NCI-H187 (cell line): Measurements from ENCODE around the gene KCNQ5.

ENCODE experiments used
- DNase-seq, 2 experiments: peaks; one replicate each; lab custom pipeline; 2025; lab: John Stamatoyannopoulos, UW

Gene KCNQ5

DNA sequence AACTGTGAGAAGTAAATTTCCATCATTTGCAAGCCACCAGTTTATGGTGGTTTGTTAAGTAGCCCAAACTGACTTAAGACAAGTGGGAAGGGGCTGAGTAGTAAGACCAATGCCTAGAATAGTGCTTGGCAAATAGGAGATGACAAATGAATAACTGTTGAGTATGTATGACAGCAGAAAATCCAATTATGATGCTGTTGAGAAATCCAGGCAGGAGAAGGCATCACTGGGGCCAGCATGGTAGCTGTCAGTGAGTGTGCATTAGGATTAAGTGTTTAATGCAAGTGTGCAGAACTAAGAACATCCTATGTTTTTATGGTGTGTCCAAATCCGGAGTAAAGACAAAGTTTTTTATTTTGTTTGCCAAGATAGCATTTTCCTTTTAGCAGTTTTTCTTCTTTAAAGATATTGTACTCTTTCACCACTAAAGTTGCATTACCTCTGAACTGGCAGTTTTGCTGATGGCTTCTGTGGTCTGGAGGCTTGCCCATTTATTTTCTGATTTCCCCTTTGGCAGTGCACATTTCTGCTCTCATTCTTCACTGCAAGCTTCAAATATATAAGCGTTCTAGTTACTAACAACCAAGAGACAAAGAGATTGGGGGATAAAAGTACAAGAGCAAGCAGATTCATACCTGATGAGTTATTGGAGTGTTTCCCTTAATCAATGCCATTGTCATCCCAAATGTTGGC lies 289.7 kb downstream of the KCNQ5 start:
- DNase-seq = no peak

DNA sequence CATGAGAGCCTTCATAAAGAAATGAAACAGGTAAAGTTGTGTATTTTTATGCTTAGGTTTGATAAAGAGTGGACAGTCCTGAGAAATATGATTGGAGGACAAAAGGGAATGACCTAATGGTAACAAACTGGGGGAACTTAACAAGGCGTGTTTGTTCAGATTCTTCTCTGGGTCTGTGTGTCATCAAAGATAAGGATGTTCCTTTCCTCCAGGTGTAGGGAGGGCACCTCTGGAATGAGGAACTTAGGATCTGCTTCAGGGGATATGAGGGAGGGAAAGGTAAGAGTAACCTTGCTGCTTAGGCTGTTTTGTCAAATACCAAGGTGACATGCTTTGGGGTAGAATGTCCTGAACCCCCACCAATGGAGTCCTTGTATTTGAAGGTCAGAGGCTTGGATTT lies 291.9 kb downstream of the KCNQ5 start:
- DNase-seq = no peak

DNA sequence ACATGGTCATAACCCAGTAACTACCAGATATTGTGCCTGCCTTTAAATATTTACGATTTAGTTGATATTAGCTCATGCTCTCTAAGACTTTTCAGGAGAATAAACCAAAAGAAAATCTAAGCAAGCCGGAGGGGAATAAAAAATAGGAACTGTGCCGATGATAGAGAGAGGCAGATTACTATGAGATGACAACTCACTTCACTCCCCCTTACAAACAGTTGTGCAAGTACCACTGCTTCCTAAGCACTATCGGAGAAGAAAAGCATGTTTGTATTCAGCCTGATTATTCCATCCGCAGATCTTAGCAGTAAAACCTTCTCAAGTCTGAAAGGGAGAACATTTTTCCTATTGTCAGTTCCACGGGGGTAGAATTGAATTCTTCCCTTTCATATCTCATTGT lies 294.4 kb downstream of the KCNQ5 start:
- no peak for DNase-seq

DNA sequence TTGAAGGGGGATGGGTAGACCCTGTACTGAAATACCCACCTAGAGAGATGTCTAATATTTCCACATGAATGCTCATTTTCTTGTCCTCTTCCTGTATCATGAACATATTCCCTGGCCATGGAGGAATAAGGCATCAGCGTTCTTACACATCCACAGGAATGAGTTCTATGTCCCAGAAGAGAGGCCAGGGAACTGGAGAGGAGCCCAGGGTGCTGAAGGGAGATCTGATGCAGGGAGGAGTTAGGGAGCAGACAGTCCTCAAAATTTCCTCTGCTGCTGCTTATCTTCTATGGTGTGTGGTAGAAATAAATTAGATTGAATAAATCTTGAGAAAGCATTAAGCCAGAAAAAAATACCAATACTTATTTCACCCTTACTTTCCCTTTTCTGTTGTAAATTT lies 295.0 kb downstream of the KCNQ5 start:
- no peak for DNase-seq

DNA sequence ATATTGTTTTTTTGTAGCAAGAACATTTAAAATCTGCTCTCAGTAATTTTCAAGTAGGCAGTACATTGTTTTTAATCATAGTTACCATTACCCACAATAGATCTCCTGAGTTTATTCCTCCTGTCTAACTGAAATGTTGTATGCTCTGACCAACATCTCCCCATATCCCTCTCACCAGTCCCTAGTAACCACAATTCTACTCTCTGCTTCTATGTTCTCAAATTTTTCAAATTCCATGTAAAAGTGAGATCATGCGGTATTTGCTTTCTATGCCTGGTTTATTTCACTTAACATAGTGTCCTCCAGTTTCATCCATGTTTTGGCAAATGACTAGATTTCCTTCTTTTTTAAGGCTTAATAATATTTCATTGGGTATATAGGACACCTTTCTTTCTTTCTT lies 300.5 kb downstream of the KCNQ5 start:
- DNase-seq = no peak

DNA sequence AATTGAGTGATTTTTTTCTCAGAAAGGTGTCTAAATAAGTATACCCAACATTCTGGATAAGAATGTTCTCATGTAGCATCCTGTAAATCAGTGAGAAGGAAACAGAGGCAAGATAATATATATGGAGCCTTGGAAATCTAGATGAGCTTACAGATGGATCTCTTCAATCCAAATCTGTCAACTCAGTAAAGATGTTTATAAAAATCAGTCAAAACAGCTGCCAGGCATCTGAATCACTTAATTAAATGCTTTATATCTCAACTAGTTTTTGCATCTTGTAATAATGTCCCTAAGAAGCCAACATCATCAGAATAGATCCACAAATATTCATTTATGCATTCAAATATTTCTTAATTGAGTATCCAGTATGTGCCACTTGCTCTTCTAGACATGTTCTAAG lies 303.3 kb downstream of the KCNQ5 start:
- DNase-seq = no peak

DNA sequence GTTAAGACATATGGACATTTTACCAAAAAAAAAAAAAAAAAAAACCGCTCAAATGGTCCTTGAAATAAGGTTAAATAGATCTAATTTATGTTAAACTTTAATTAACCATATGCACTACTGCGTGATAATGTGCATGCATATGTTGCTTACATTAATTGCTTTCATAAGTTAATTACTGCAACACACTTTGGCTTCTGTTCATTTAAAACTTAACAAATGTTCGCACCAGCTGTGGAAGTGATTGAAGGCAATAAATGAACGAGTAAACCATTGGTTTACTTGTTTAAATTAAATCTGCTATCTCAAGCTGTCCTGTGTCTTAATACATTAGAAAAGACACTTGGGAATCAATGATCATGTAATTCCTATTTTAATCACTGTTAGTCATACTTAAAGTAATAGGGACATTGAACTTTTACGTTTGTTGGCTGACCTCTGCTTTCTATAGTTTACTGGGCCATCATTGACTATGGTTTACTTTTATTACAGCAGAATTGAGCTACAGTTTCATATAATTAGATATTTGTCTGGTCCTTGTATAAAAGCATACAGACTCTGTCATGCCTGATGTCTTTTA lies 308.8 kb downstream of the KCNQ5 start:
- DNase-seq = no peak

DNA sequence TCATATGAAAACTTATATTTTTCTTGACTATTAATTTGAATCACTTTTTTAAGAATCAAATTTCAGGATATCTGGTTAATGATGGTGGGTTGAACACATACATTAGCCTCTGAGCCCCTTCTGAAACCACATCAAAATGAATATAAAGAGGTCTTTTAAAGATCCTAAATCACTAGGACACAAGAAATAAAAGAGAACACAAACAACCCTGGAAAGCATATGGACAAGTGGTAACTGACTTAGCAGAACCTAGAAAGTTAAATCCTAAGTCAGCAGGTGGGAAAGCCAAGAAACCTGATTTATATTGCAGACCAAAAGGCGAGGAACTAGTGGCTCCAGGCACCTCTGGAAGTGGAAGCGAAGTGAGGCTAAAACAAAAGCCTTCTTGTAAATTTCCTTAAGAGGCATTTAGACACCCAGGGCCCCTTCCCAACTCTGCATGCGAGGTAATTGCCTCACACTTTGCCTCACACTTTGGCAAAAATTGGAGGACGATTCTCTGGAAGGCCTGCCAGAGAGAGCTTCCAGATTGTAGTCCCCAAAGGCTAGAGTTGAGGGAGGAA lies 309.5 kb downstream of the KCNQ5 start:
- DNase-seq = no peak

DNA sequence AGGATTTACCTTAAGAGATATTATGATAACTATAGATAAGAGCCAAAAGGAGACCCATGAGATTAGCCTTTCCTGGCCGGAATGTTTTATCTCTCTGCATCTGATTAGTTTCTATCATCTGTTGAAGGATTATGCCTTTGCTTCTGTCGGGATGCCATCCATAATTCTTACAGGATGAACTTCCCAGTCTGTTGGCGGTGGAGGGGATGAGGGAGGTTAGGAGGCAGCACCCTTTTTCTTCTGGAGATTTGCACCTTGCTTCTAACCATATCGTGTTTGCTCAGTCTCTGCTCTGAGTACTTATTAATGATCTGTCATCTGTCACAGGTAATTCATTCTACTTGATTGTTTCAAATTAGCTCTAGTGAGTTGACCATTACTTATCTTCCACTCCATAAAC lies 311.4 kb downstream of the KCNQ5 start:
- no peak for DNase-seq

DNA sequence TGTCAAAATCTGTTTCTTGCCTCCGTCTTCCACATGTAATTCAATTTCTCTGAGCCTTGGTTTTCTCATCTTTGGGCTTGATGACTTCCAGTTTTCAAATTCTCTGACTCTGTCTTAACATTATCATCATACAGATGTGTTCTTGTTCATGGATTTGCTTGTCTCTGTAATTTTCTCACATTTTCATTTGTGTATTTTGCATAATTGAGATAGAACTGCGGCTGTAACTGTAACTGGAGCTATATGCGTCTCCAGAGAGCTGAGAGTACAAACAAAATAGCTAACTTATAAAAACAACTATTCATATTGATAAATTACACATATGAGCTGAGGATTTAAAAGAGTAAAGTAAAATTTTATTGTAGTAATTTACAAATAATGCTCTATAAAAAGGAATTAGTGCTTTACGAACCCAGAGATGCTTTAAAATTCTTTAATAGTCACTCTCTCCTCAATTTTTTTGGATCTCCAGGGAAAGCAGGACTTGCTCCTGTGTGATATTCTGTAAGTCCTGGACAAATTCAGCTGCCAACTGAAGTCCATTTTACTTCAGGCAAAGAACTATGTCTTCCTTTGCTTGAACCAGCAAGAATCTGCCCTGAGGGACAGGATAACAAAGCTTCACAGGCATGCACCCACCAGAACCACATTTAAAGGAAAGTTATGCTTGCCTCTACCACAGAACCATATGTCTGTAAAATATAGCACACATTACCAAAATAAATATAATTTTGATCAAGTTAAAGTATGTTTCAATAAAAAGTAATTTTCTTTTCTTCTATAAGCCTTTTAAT lies 315.1 kb downstream of the KCNQ5 start:
- no peak for DNase-seq

DNA sequence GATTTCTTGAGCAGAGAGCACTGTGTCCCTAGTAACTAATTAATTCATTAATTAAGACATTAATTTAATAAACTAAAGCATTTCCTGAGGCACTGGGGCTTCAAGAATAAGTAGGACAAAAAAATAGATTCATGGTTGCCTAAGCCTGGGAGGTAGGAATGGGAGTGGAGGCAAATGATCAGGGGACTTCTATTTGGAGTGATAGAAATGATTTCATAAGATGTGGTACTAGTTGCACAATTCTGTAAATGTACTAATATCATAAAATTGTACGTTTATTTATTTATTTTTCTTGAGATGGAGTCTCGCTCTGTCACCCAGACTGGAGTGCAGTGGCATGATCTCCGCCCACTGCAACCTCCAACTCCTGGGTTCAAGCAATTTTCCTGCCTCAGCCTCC lies 316.2 kb downstream of the KCNQ5 start:
- DNase-seq = no peak

DNA sequence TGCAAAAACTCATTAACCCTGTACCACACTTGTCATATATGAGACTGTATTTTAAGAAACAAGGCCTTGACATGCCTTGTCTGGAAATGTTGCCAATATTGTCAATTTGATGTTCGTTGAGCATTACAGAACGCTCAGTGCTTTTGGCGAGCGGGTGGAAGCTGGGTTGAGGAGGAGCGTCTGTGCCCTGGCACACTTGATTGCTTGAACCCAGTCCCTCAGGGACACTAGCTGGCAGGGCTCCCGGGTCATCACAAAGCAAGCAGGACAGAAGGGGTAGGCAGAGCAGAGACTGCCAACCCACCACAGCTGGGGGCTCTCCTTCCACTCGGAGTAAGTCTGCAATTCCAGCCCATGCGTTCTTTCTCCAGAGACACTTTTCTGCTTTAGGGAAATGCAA lies 317.1 kb downstream of the KCNQ5 start:
- no peak for DNase-seq

DNA sequence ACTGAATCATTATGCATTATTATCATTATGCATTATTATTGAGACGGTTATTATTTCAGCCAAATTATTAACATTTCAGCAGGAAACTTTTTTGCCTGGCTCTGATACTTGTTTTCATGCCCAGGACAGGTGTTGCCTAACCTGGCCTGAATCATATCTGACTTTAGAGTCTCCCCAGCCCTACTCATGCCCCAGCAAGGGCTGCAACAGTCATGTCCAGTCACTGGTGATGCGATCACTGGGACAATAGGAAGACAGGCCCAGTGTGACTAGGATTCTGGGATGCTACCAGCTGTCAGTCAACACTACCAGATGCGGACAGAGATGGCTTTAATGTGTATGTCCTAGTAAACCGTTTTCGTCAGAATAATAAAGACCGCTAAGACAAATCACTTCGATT lies 318.4 kb downstream of the KCNQ5 start:
- no peak for DNase-seq

DNA sequence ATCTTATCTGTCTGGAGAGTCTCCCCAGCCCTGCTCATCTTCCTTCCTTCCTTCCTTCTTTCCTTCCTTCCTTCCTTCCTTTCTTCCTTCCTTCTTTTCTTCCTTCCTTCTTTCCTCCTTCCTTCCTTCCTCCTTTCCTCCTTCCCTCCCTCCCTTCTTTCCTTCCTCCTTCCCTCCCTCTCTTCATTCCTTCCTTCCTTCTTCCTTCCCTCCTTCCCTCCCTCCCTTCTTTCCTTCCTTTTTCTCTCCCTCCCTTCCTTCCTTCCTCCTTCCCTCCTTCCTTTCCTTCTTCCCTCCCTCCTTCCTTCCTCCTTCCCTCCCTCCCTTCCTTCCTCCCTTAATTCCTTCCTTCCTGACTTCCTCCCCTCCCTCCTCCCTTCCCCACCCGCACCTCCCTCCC lies 319.4 kb downstream of the KCNQ5 start:
- no peak for DNase-seq

DNA sequence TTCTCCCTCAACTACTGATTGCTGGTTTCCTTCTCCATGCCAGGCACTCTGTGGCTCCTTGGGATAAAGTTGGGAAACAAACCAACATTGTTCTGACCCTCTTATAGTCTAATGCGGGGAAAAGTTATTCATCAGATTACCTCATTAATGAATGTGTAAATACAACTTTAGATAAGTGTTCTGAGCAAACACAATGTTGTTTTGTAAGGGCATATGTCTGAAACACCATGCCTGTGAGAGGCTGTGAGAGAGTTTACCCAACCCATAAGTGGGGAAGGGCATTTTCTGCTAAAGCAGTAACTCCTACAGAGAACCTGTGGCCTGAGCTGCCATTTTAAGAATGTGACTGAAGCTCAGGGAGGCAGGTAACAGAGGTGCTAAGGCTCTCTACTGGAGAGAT lies 319.9 kb downstream of the KCNQ5 start:
- DNase-seq = no peak

DNA sequence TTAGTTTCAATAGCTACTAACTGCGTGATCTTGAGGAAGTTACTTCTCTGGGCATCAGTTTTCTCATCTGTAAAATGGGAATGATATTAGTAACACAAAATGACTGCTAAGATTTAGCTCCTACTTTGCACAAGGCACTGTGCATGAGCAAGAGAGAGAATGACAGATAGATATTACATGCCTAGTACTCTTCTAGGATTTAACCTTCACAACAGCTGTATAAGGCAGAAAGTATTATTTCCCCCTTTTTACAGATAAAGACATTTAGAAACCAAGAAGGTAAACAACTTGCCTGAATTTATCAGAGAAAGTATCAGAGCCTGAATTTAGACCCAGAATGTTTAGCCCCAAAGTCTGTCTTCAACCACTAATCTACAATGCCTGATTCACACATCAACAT lies 321.8 kb downstream of the KCNQ5 start:
- DNase-seq = no peak

DNA sequence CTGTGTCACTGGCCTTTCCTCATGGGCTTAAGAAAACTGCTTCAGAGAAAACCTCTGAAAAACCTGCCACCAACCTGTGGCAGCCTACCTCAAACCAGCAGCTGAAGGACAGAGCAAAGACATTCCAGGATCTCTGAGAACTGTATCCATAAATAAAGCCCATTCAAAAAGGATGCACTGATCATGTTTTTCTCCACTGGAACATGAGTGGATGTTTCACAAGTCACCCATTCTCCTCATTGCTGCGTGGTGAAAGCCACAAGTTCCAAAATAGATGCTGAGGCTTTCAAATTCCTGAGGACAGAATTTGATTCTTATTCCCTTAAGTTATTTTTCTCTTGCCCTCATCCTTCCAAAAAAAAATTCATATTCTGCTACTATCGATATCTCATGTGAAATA lies 322.8 kb downstream of the KCNQ5 start:
- no peak for DNase-seq

DNA sequence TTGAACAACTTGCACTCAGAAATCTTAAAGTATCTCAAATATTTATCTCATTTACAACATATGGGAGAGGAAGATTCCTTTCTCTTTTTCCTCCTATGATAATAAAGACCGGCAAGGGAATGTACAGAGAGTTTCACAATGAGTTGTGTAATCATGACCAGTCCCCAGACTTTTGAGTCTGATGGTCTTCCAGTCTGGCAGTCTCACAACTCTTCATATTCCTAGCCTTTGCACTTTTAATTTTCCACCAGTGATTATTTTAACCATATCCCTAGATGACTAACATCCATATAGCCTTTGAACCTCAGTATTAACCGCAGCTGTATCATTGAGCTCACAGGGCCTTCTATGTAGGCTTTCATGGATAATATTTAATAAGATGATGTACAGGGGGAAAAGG lies 324.9 kb downstream of the KCNQ5 start:
- no peak for DNase-seq

DNA sequence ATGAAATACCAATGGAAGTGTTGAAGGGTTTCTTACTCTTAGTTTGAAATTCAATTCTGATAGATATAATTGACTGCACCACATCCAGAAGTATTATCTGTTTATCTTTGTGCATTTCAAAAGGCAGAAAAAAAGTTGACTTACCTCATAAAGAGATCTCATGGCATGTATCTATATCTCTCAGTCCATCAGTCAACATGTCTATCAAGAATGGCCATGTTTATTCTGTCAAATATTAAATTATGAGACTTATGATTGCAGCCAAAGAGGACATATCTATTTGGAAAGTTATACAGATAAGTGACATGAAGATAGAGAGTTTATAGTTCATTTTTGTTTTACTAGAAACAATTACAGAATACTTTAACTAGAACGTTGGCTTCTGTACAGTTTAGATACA lies 325.7 kb downstream of the KCNQ5 start:
- no peak for DNase-seq

DNA sequence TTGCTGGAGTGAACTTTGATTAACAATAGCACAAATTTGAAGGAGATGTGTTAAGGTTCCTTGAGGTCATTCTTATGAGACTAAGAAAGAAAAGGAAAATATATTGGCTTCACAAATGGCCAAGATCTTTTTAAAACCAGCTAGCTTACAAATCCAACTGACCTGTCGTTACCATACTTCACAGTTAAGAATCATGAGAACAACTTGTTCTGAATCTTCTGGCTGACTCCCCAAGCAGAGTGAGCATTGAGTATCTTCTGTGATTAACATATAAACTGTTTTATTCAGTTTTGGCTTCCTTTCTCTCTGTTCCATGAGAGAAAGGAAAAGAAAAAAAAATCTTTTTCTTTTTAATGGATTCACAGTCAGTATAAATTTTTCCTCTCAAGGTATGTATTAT lies 326.3 kb downstream of the KCNQ5 start:
- no peak for DNase-seq

DNA sequence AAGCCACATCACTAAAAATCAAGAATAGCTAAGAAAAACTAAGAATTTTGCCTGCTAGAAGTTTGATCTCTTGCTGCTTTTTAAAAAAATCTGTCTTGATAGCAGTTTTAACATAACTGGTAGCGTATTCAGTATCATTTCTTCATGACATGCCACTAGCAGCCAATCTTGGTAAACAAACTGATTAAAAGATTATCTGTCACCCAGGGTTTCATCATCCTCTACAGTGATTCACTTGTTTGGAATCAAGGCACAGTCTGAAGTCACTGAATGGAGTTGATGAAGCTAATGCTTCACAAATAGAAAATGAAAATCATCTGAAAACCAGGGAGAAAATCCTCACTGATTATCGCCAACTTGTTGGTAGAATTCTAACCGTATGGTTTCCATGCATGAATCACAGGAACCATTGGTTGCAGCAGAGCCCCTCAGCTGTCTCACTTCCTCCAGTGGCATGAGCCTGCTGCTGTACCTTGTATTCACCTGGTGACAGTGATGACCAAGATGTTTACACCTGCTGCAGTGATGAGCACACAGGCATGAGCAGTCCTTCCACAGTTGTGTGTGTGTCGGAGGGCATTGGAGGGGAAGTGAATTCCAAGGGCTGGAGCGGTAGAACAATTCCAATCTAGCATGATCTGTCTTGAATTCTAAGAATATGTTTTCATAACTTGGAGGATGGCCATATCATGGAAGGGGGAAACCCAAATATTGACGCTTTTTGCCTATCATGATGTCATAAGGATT lies 328.4 kb downstream of the KCNQ5 start:
- no peak for DNase-seq

DNA sequence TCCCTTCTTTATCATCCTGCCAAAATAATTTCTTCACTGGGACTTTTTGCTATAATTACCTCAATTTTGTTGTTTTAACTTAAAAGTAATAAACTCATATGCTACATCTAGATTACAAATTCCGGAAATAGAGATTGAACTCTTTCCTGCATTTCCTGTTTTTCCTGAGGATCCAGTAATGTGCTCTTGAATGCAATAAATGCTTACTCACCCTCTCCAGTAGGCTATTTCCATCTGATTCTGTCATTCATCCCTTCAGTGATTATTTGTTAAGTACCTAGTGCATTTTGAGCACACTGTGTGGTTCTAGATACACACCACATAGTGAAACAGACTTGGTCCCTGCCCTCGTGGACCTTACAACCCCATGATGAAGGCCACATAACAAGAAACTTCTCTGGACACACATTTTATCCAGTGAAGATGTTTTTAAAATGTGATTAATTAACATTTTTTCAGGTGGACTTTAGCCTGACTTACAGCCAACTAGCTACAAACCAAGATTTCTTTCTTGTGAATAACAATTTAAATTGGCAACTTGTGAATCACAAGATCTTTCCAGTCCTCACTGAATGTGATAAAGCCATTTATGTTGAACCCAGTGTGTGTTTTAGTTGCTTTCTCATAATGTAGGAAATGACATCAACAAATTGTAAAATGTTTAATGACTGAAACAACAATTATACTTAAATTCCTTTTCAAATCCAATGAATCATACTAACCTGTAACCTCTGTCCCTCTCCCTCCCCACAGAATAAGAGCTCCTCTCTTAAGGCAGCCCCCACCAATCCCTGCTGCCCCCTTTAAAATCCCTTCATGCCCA lies 331.2 kb downstream of the KCNQ5 start:
- DNase-seq = no peak
